B cell (primary cell): ENCODE data around the gene TBCD. TPM values are rescaled to one million over a fixed set of nuclear protein-coding genes. Genes with fewer than 3 reads are reported as not detected.

ENCODE experiments used
- ATAC-seq: fragments of 200-7000 bp; cut with Tn5 transposase; one replicate; pipeline ENCODE4 v1.10.0; 2021; ENCODE audit warnings: low read depth, mild to moderate bottlenecking, moderate number of reproducible peaks, moderate library complexity
- CTCF ChIA-PET: fragments of 350-600 bp; sonication (Branson Sonifier 250); formaldehyde crosslinking; loops from one replicate; lab custom pipeline; 2021; ENCODE audit warnings: antibody characterized with exemption, inconsistent platforms; lab: Charles Lee
- POLR2A ChIA-PET: fragments of 350-600 bp; sonication (Branson Sonifier 250); formaldehyde crosslinking; loops from one replicate; lab custom pipeline; 2021; ENCODE audit warnings: antibody characterized with exemption; lab: Charles Lee
- DNase-seq: peaks from one replicate; pipeline ENCODE4 v3.0.0; 2013
- H2AFZ ChIP-seq: 2 replicates; pipeline ENCODE4 v1.6.1; 2012; ENCODE audit warnings: mild to moderate bottlenecking, low read depth, low read length; ENCODE audit not compliant: insufficient read depth, poor library complexity, severe bottlenecking
- H3K27ac ChIP-seq, 2 donors: 1 replicate in 1 of 2; 2 replicates in 1 of 2; pipeline ENCODE4 v1.5.1; 2012 to 2013; ENCODE audit warnings: low read length in 2 of 2, mild to moderate bottlenecking in 2 of 2, moderate library complexity in 1 of 2
- H3K27me3 ChIP-seq, 4 experiments: fragments of 200-600 bp in 1 of 4; sonication (generic) in 1 of 4; replicated peaks in 1 of 4; 1 replicate in 2 of 4; 2 replicates in 2 of 4; pipeline versions ENCODE4 v1.6.1 to v1.7.0; 2013 to 2016; ENCODE audit warnings: low read length in 3 of 4, mild to moderate bottlenecking in 2 of 4, mixed read lengths in 1 of 4, moderate library complexity in 1 of 4; ENCODE audit not compliant: insufficient read depth in 4 of 4, control insufficient read depth in 3 of 4; ENCODE audit errors: control extremely low read depth in 1 of 4
- H3K36me3 ChIP-seq, 2 experiments: replicated peaks in 1 of 2; 1 replicate in 1 of 2; 2 replicates in 1 of 2; pipeline versions ENCODE4 v1.6.1 to v1.7.1; 2013; ENCODE audit warnings: low read length in 1 of 2; ENCODE audit not compliant: insufficient read depth in 2 of 2, control insufficient read depth in 1 of 2; ENCODE audit errors: control extremely low read depth in 1 of 2, extremely low read depth in 1 of 2
- H3K4me1 ChIP-seq, 2 donors: fragments of 200-600 bp in 1 of 2; sonication (generic) in 1 of 2; 1 replicate in 1 of 2; 2 replicates in 1 of 2; pipeline versions ENCODE4 v1.5.1 to v1.6.1; 2013 to 2017; ENCODE audit warnings: low read length in 2 of 2; ENCODE audit not compliant: control insufficient read depth in 2 of 2, insufficient read depth in 2 of 2
- H3K4me2 ChIP-seq: replicated peaks from 2 replicates; pipeline ENCODE3; 2012; ENCODE audit warnings: mild to moderate bottlenecking, low read depth, low read length; ENCODE audit not compliant: poor library complexity, severe bottlenecking
- H3K4me3 ChIP-seq, 5 experiments: fragments of 200-600 bp in 1 of 5; sonication (generic) in 1 of 5; 1 replicate in 3 of 5; 2 replicates in 2 of 5; pipeline versions ENCODE4 v1.5.1 to v1.7.0; 2011 to 2016; ENCODE audit warnings: low read length in 4 of 5, mild to moderate bottlenecking in 4 of 5, low read depth in 2 of 5, control low read depth in 1 of 5, moderate library complexity in 1 of 5; ENCODE audit not compliant: insufficient read depth in 1 of 5; ENCODE audit errors: control extremely low read depth in 1 of 5, extremely low read depth in 1 of 5
- H3K79me2 ChIP-seq: fragments of 200-600 bp; sonication (generic); one replicate; pipeline ENCODE4 v1.6.0; 2016; ENCODE audit warnings: low read length; ENCODE audit not compliant: control insufficient read depth, insufficient read depth
- H3K9ac ChIP-seq: fragments of 200-600 bp; sonication (generic); 2 replicates; pipeline ENCODE4 v1.6.1; 2017; ENCODE audit warnings: mild to moderate bottlenecking, low read length, moderate library complexity
- H3K9me3 ChIP-seq, 3 donors: one replicate each; pipeline versions ENCODE4 v1.6.1 to v1.7.1; 2013; ENCODE audit warnings: low read length in 2 of 3; ENCODE audit not compliant: control insufficient read depth in 2 of 3, insufficient read depth in 1 of 3; ENCODE audit errors: control extremely low read depth in 1 of 3
- H4K20me1 ChIP-seq: 2 replicates; pipeline ENCODE4 v1.6.0; 2012; ENCODE audit warnings: mild to moderate bottlenecking, low read length; ENCODE audit not compliant: insufficient read depth, control insufficient read depth, poor library complexity, severe bottlenecking
- H3K27ac Mint-ChIP-seq: one replicate; pipeline ENCODE4 v1.8.0; 2021; ENCODE audit warnings: mixed read lengths
- H3K27me3 Mint-ChIP-seq: one replicate; pipeline ENCODE4 v1.8.0; 2021; ENCODE audit warnings: mixed read lengths
- H3K4me1 Mint-ChIP-seq: one replicate; pipeline ENCODE4 v1.8.0; 2021; ENCODE audit warnings: mixed read lengths
- H3K4me3 Mint-ChIP-seq: one replicate; pipeline ENCODE4 v1.8.0; 2021; ENCODE audit warnings: mixed read lengths
- H3K9me3 Mint-ChIP-seq: one replicate; pipeline ENCODE4 v1.8.0; 2022; ENCODE audit warnings: mixed read lengths; ENCODE audit not compliant: insufficient read depth
- EZH2 ChIP-seq: IDR thresholded peaks from 2 replicates; pipeline ENCODE4 v1.6.1; 2012; ENCODE audit warnings: borderline replicate concordance, low read depth, mild to moderate bottlenecking, moderate library complexity, low read length; ENCODE audit not compliant: insufficient read depth, poor library complexity, severe bottlenecking
- WGBS: methylation state at CpG from one replicate; pipeline ENCODE4 v1.1.5; 2013; ENCODE audit warnings: missing lambda C conversion rate; ENCODE audit not compliant: insufficient coverage; 5-methylcytosine and 5-hydroxymethylcytosine counted together
- intact Hi-C: fragments of 100-400 bp; cut with micrococcal nuclease; formaldehyde crosslinking; loops from one replicate; pipeline ENCODE4 v1.10.0; 2022
- polyA plus RNA-seq: library from polyadenylated mRNA; depleted of rRNA; stranded (reverse); fragments of >200 nt; gene quantifications from 2 replicates; pipeline ENCODE4 v1.2.3, GENCODE V29; 2012
- total RNA-seq, 2 donors: library from RNA; stranded (reverse); fragments of 120-200 nt in 1 of 2; gene quantifications; 1 replicate in 1 of 2; 2 replicates in 1 of 2; pipeline versions ENCODE4 v1.2.3 to v1.2.4, GENCODE V29; 2013 to 2022
- TF ChIP-seq, protein P1 (sequence below): fragments of 200-600 bp; IDR thresholded peaks from one replicate; pipeline ENCODE4 v1.8.0; 2022; ENCODE audit warnings: antibody characterized with exemption, mild to moderate bottlenecking

Gene TBCD
- total and polyA plus RNA-seq, 2 donors (not counting 1 experiment from before 2014, with no cell fraction given): 60.8 to 101 TPM

GRCh38 chr17:82810644-82811430 lies 59.0 kb downstream of the TBCD start:
- Histone ChIP-seq H2AFZ (no peak overlapping the region), H3K9me3 (no peaks in the 10 kb centered on the region), H4K20me1 (no peaks in the 10 kb centered on the region), H3K27ac (no peak overlapping the region), H3K4me1 (peaks cover 0 to 4% of the 10 kb centered on the region in 2 donors), H3K4me2 (no peak overlapping the region), H3K36me3 (peaks cover 0 to 19% of the 10 kb centered on the region in 2 experiments), H3K79me2 (no peaks in the 10 kb centered on the region), H3K27me3 (no peaks in the 10 kb centered on the region), H3K9ac (no peak overlapping the region), H3K4me3 (no peak overlapping the region)
- TF ChIP-seq, protein P1, sequence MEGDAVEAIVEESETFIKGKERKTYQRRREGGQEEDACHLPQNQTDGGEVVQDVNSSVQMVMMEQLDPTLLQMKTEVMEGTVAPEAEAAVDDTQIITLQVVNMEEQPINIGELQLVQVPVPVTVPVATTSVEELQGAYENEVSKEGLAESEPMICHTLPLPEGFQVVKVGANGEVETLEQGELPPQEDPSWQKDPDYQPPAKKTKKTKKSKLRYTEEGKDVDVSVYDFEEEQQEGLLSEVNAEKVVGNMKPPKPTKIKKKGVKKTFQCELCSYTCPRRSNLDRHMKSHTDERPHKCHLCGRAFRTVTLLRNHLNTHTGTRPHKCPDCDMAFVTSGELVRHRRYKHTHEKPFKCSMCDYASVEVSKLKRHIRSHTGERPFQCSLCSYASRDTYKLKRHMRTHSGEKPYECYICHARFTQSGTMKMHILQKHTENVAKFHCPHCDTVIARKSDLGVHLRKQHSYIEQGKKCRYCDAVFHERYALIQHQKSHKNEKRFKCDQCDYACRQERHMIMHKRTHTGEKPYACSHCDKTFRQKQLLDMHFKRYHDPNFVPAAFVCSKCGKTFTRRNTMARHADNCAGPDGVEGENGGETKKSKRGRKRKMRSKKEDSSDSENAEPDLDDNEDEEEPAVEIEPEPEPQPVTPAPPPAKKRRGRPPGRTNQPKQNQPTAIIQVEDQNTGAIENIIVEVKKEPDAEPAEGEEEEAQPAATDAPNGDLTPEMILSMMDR: no peak
- Mint-ChIP-seq H3K4me3 (no peak overlapping the region), H3K9me3 (no peaks in the 10 kb centered on the region), H3K4me1 (peaks cover 5% of the 10 kb centered on the region), H3K27ac (no peak overlapping the region), H3K27me3 (no peaks in the 10 kb centered on the region)
- intact Hi-C loops: no loop called here
- WGBS: 90% methylated on average over 22 of the region's 22 CpGs
- DNase-seq (no peak), ATAC-seq (no peak)
- ChIA-PET POLR2A (no interaction called here), CTCF (no interaction called here)

DNA sequence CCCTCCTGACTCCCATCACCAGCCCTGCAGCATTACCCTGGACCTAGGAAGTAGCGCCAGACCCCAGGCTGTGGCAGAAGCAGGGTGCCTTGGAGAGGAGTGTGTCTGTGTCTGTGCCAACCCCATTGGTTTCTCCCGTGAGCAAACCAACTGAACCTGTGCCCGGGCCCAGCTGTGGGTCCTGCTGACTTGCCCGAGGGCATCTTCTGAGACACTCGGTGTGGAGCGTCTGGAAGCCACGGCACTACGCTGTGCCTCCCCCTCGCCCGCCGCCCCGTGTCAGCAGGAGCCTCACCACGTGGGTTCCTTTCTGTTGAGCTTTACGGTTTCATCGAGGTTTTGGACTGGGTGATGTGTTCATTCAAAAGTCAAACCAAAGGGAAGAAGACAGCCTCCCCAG lies 60.2 kb downstream of the TBCD start:
- ATAC-seq (no peak), DNase-seq (no peak)
- peaks cover 0 to 5% of the 10 kb centered on the region in 2 donors for H3K4me1 ChIP-seq
- Mint-ChIP-seq H3K27me3 (no peaks in the 10 kb centered on the region), H3K27ac (no peak overlapping the region), H3K4me1 (peaks cover 5% of the 10 kb centered on the region), H3K4me3 (no peak overlapping the region), H3K9me3 (no peaks in the 10 kb centered on the region)
- no peak overlapping the region for H3K4me2 ChIP-seq
- H3K27me3 ChIP-seq: no peaks in the 10 kb centered on the region
- TF ChIP-seq EZH2: no peak
- TF ChIP-seq, protein P1: no peak
- H3K4me3 ChIP-seq: no peak overlapping the region
- H3K9me3 ChIP-seq: no peaks in the 10 kb centered on the region
- H3K9ac ChIP-seq: no peak overlapping the region
- CTCF ChIA-PET: no interaction called here
- H4K20me1 ChIP-seq: no peaks in the 10 kb centered on the region
- POLR2A ChIA-PET: interaction anchor here (0.6 kb wide), 1 partner anchor 275 kb away, joined by 5 read pairs; no protein-coding TSS in a partner anchor
- H2AFZ ChIP-seq: no peak overlapping the region
- WGBS: 89% methylated on average over 5 of the region's 15 CpGs
- no peaks in the 10 kb centered on the region for H3K79me2 ChIP-seq
- H3K27ac ChIP-seq: no peak overlapping the region
- intact Hi-C loops: no loop called here
- H3K36me3 ChIP-seq: peaks cover 0 to 14% of the 10 kb centered on the region in 2 experiments
